ENCODE results near the gene MCMBP. TPM values are rescaled to one million over a fixed set of nuclear protein-coding genes. Genes with fewer than 3 reads are reported as not detected.
"Not testable (repeated sequence)": the region's sequence is repeated elsewhere in the genome, so short reads cannot be mapped to it uniquely, and the experiment has no call there.

MCMBP gene
- total and polyA plus RNA-seq, 8 donors, result 40.6 to 66.5 (median 61.4) TPM

DNA sequence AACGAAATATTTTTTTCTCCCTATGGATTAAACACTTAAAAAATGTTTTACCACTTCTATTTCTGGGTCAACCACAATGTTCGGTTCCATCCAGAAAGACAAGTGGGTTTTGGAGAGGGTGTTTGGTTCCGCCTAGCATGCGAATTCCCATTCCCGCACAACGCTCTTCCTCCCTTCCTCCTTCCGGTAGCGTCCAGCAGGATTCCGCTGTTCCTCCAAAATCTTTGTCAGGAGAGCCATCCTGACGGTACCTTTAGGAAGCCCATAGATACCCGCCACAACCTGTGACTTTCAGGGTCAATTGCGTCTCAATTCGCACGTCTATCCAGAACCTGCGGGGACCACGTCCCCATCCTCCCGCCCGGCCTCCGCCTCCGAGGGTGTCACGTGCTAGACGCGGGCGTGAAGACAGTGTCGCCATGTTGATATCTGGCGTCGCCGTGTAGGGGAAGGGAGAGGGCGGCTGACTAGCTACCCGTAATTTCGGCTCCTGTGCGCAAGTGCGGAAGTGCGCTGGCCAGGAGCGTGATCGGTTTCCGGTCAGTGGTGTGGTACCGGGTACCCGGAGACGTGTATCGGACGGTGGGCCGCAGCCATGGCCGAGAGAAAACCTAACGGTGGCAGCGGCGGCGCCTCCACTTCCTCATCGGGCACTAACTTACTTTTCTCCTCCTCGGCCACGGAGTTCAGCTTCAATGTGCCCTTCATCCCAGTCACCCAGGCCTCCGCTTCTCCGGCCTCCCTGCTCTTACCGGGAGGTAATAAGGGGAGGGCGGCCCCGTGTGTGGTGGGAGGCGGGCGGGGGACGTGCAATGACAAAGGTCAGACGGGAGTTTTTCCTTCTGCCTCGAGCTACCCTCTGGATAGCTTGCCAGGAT, 19.8 kb upstream of the MCMBP start, which contains the start of gene SEC23IP:
TSS of gene SEC23IP (plus strand) at position 543 of the 878 bp plus-strand sequence. CDS start at position 596, 53 bp downstream.
- intact Hi-C loops (cut with DNase I), result no loop called here
- H3K27me3 ChIP-seq, result no peaks in the 10 kb centered on the region
- TF ChIP-seq, protein P1, sequence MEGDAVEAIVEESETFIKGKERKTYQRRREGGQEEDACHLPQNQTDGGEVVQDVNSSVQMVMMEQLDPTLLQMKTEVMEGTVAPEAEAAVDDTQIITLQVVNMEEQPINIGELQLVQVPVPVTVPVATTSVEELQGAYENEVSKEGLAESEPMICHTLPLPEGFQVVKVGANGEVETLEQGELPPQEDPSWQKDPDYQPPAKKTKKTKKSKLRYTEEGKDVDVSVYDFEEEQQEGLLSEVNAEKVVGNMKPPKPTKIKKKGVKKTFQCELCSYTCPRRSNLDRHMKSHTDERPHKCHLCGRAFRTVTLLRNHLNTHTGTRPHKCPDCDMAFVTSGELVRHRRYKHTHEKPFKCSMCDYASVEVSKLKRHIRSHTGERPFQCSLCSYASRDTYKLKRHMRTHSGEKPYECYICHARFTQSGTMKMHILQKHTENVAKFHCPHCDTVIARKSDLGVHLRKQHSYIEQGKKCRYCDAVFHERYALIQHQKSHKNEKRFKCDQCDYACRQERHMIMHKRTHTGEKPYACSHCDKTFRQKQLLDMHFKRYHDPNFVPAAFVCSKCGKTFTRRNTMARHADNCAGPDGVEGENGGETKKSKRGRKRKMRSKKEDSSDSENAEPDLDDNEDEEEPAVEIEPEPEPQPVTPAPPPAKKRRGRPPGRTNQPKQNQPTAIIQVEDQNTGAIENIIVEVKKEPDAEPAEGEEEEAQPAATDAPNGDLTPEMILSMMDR (IDR thresholded peaks at IDR 0.05), result no peak
- ATAC-seq (peak; percentile 93), DNase-seq (peak; percentile 93 to 99 (median 98))
- H3K9me3 ChIP-seq, result no peaks in the 10 kb centered on the region
- peaks cover 0 to 4% of the 10 kb centered on the region in 2 donors for H3K36me3 ChIP-seq
- peak within 1 kb of the TSS; percentile 78 to 92 for H3K4me3 ChIP-seq
- peaks cover 25 to 55% of the 10 kb centered on the region in 2 donors for H3K4me1 ChIP-seq
- peak within 1 kb of the TSS; percentile 72 to 84 for H3K27ac ChIP-seq

DNA sequence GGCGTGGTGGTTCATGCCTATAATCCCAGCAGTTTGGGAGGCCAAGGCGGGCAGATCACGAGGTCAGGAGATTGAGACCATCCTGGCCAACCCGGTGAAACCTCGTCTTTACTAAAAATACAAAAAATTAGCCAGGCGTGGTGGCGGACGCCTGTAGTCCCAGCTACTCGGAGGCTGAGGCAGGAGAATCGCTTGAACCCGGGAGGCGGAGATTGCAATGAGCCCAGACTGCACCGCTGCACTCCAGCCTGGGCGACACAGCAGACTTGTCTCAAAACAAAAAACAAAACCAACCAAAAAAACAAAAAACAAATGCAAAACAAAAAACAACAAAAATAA, 19.2 kb upstream of the MCMBP start:
- H3K4me3 ChIP-seq, result peak overlapping the region; percentile 78 to 92
- peak overlapping the region; percentile 72 to 84 for H3K27ac ChIP-seq
- intact Hi-C loops (cut with DNase I); DNase-seq; H3K9me3 ChIP-seq; ATAC-seq; H3K27me3 ChIP-seq; H3K36me3 ChIP-seq: not testable (repeated sequence)
- H3K4me1 ChIP-seq, result peaks cover 19 to 49% of the 10 kb centered on the region in 2 donors

DNA sequence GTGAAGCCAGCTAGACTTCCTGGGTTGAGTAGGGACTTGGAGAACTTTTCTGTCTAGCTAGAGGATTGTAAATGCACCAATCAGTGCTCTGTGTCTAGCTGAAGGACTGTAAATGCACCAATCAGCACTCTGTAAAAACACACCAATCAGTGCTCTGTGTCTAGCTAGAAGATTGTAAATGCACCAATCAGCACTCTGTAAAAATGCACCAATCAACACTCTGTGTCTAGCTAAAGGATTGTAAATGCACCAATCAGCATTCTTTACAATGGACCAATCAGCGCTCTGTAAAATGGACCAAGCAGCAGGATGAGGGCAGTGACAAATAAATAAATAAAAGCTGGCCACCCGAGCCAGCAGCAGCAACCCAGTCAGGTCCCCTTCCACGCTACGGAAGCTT, 17.7 kb upstream of the MCMBP start:
- intact Hi-C loops (cut with DNase I), result not testable (repeated sequence)

DNA sequence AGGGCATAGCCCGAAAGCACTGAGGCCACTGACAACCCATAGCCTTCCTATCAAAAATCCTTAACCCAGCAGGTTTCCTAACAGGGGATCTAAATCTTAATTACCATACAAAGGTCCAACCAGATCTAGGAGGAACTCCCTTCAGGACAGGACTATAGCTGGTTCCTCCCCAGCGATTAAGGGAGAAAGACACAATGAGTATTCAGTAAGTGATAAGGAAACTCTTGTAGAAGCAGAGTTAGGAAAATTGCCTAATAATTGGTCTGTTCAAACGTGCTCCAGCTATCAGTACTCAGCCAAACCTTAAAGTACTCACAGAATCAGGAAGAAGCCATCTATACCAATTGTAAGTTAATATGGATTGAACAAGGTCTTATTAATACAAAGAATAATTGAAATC, 16.6 kb upstream of the MCMBP start:
- H3K27me3 ChIP-seq; H3K9me3 ChIP-seq; intact Hi-C loops (cut with DNase I): not testable (repeated sequence)

More for the DNA sequence above, 17.7 kb upstream of the MCMBP start:
- not testable (repeated sequence) for H3K27ac ChIP-seq, H3K9me3 ChIP-seq, H3K36me3 ChIP-seq, H3K27me3 ChIP-seq, DNase-seq, H3K4me3 ChIP-seq, ATAC-seq
- peaks cover 9 to 33% of the 10 kb centered on the region in 2 donors for H3K4me1 ChIP-seq

DNA sequence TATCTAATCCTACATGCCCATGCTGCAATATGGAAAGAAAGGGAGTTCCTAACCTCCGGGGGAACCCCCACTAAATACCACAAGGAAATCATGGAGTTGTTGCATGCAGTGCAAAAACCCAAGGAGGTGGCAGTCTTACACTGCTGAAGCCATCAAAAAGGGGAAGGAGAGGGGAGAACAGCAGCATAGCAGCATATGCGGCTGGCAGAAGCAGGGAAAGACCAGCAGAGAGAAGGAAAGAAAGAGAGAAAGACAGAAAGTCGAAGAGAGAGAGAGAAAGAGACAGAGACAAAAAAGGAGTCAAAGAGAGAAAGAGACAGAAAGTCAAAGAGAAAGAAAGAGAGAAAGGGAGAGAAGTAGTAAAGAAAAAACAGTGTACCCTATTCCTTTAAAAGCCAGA, 16.1 kb upstream of the MCMBP start:
- intact Hi-C loops (cut with DNase I); ATAC-seq: not testable (repeated sequence)

More for the DNA sequence above, 16.6 kb upstream of the MCMBP start:
- H3K36me3 ChIP-seq, ATAC-seq, H3K4me3 ChIP-seq, H3K27ac ChIP-seq, DNase-seq: not testable (repeated sequence)
- peaks cover 9 to 25% of the 10 kb centered on the region in 2 donors for H3K4me1 ChIP-seq

DNA sequence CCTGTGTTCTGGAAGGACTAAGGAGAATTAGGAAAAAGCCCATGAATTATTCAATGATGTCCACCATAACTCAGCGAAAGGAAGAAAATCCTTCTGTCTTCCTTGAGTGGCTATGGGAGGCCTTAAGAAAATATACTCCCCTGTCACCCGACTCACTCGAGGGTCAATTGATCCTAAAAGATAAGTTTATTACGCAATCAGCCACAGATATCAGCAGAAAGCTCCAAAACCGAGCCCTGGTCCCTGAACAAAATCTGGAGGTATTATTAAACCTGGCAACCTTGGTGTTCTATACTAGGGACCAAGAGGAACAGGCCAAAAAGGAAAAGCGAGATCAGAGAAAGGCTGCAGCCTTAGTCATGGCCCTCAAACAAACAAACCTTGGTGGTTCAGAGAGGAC, 13.4 kb upstream of the MCMBP start:
- ATAC-seq; H3K9me3 ChIP-seq; H3K27ac ChIP-seq; H3K4me3 ChIP-seq; intact Hi-C loops (cut with DNase I); DNase-seq; H3K27me3 ChIP-seq; H3K36me3 ChIP-seq: not testable (repeated sequence)
- H3K4me1 ChIP-seq, result peaks cover 0 to 13% of the 10 kb centered on the region in 2 donors

More for the DNA sequence above, 16.1 kb upstream of the MCMBP start:
- H3K9me3 ChIP-seq, DNase-seq, H3K27me3 ChIP-seq, H3K36me3 ChIP-seq, H3K27ac ChIP-seq, H3K4me3 ChIP-seq: not testable (repeated sequence)
- H3K4me1 ChIP-seq, result peaks cover 5 to 20% of the 10 kb centered on the region in 2 donors

DNA sequence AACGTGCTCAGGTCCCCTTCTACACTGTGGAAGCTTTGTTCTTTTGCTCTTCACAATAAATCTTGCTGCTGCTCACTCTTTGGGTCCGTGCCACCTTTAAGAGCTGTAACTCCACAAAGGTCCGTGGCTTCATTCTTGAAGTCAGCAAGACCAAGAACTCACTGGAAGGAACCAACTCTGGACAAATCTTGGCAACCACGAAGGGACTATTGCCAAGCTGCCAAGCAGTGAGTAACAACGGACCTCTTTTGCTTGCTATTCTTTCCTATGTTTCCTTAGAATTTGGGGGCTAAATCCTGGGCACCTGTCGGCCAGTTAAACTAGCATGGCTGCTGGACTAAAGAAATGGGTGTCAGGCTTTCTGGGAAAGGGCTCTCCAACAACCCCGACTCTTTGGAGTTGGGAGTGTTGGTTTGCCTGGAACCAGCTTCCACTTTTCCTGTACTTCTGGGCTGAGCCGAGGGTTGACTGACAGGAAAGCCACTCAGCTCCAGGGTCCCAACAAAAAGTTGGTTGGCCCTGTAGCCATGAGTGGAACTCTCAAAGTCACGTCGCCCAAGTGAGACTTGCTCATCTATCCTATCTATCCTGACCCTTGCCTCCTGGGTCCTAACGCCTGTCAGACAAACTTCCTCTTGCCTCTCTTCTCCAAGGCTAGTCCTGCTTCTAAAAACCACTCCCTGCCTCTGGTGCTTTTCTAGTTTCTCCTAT, 11.4 kb upstream of the MCMBP start:
- ATAC-seq; H3K36me3 ChIP-seq; intact Hi-C loops (cut with DNase I); H3K27ac ChIP-seq; H3K9me3 ChIP-seq; H3K4me1 ChIP-seq; H3K27me3 ChIP-seq; DNase-seq; H3K4me3 ChIP-seq: not testable (repeated sequence)

DNA sequence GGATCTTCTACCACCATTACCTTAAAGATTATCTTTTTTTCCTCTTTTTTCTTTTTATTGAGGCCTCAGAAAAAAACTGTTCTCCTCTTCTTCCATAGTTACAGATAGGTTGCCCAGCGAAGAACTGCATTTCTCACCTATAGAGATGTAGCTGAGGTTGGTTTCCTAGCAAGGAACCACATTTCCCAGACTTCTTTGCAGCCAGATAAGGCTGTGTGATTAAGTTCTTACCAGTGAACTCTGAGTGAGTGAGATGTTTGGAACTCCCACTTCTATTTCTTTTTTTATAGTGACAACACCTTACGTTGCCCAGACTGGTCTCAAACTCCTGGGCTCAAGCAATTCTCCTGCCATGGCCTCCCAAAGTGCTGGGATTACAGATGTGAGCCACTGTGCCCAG, 5.9 kb upstream of the MCMBP start:
- no peak for DNase-seq
- H3K4me1 ChIP-seq, result peaks cover 2 to 5% of the 10 kb centered on the region in 2 donors
- no peak overlapping the region for H3K4me3 ChIP-seq
- no peaks in the 10 kb centered on the region for H3K9me3 ChIP-seq
- TF ChIP-seq, protein P1 (IDR thresholded peaks at IDR 0.05), result no peak
- no peaks in the 10 kb centered on the region for H3K36me3 ChIP-seq
- no peak overlapping the region for H3K27ac ChIP-seq
- intact Hi-C loops (cut with DNase I), result no loop called here
- H3K27me3 ChIP-seq, result no peaks in the 10 kb centered on the region
- no peak for ATAC-seq
